A549 (cell line): ENCODE data around the gene TP53BP2.

Experiments used
- CTCF ChIP-seq: fragments of >200 bp; sonication (Bioruptor Twin); formaldehyde crosslinking; IDR thresholded peaks from 3 replicates; pipeline ENCODE4 v1.5.1; 2016
- POLR2A ChIP-seq: IDR thresholded peaks from 2 replicates; pipeline ENCODE4 v1.6.1; 2012; ENCODE audit warnings: mild to moderate bottlenecking, low read length

GRCh38 chr1:223731133-223731770 lies 114.5 kb downstream of the TP53BP2 start:
- no peak for TF ChIP-seq CTCF
- TF ChIP-seq POLR2A, result no peak
